ENCODE results near the gene SECISBP2. TPM values are rescaled to one million over a fixed set of nuclear protein-coding genes. Genes with fewer than 3 reads are reported as not detected.

The SECISBP2 gene
- total and polyA plus RNA-seq, 2 donors (not counting 1 experiment from before 2014, with no cell fraction given), result 56.6 to 124 TPM

DNA sequence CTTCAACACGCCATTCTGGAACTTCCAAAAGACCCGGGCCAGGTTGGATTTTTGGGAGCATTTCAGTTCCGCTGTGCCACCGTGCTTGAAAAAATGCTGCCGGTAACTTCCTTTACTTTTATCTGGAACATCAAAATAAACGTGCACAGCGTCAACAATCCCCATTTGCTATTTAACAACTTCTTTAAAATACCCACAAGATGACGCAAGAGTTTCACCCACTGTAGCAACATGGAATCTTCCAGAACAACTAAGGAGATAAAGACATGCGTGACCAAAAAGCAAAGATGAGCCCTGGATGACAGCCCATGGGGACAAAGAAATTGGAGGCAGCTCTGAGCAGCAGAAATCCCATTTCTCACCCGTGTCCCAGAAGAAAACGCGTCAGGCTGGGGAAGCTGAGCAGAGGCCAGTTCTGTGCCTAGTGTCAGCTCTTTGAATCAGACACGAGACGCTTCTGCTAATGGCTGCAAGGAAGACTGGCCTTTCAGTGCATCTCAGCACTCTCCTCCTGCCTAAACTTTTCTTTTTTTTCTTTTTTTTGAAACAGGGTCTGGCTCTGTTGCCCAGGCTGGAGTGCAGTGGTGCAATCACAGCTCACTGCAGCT lies 61.3 kb downstream of the SECISBP2 start:
- Histone ChIP-seq H3K9me3 (ENCODE audit: control extremely low read depth in 1 of 3, control insufficient read depth in 2 of 3, insufficient read depth in 1 of 3, low read length in 2 of 3) (no peaks in the 10 kb centered on the region), H4K20me1 (ENCODE audit: control insufficient read depth, insufficient read depth, low read length, poor library complexity, severe bottlenecking) (peaks cover 5% of the 10 kb centered on the region), H3K79me2 (ENCODE audit: control insufficient read depth, insufficient read depth, low read length) (no peaks in the 10 kb centered on the region), H3K9ac (ENCODE audit: low read length) (no peak overlapping the region), H3K27me3 (replicated peaks in 1 of 4; ENCODE audit: control extremely low read depth in 1 of 4, control insufficient read depth in 3 of 4, insufficient read depth in 4 of 4, low read length in 3 of 4) (no peaks in the 10 kb centered on the region), H3K4me2 (replicated peaks; ENCODE audit: low read depth, low read length, poor library complexity, severe bottlenecking) (no peak overlapping the region), H3K27ac (ENCODE audit: low read length in 2 of 2) (no peak overlapping the region), H3K4me3 (ENCODE audit: control extremely low read depth in 1 of 5, extremely low read depth in 1 of 5, insufficient read depth in 1 of 5, low read depth in 2 of 5, low read length in 4 of 5) (no peak overlapping the region), H3K4me1 (ENCODE audit: control insufficient read depth in 2 of 2, insufficient read depth in 2 of 2, low read length in 2 of 2) (peaks cover 11 to 36% of the 10 kb centered on the region in 2 donors), H2AFZ (ENCODE audit: insufficient read depth, low read depth, low read length, poor library complexity, severe bottlenecking) (no peak overlapping the region), H3K36me3 (replicated peaks in 1 of 2; ENCODE audit: control extremely low read depth in 1 of 2, control insufficient read depth in 1 of 2, extremely low read depth in 1 of 2, insufficient read depth in 2 of 2, low read length in 1 of 2) (peaks cover 0 to 71% of the 10 kb centered on the region in 2 experiments)
- Mint-ChIP-seq H3K9me3 (ENCODE audit: insufficient read depth) (no peaks in the 10 kb centered on the region), H3K4me1 (peaks cover 37% of the 10 kb centered on the region), H3K27me3 (no peaks in the 10 kb centered on the region), H3K4me3 (no peak overlapping the region), H3K27ac (peak overlapping the region; percentile 10)
- ChIA-PET CTCF (interaction anchor here (0.8 to 2.4 kb wide), 3 partner anchors 14 to 169 kb away, joined by 3 to 15 read pairs (median 3); no protein-coding TSS in a partner anchor), POLR2A (no interaction called here)
- TF ChIP-seq, protein P1, sequence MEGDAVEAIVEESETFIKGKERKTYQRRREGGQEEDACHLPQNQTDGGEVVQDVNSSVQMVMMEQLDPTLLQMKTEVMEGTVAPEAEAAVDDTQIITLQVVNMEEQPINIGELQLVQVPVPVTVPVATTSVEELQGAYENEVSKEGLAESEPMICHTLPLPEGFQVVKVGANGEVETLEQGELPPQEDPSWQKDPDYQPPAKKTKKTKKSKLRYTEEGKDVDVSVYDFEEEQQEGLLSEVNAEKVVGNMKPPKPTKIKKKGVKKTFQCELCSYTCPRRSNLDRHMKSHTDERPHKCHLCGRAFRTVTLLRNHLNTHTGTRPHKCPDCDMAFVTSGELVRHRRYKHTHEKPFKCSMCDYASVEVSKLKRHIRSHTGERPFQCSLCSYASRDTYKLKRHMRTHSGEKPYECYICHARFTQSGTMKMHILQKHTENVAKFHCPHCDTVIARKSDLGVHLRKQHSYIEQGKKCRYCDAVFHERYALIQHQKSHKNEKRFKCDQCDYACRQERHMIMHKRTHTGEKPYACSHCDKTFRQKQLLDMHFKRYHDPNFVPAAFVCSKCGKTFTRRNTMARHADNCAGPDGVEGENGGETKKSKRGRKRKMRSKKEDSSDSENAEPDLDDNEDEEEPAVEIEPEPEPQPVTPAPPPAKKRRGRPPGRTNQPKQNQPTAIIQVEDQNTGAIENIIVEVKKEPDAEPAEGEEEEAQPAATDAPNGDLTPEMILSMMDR (IDR thresholded peaks at IDR 0.05), result no peak
- no peak for TF ChIP-seq EZH2 (IDR thresholded peaks at IDR 0.05; ENCODE audit: borderline replicate concordance, insufficient read depth, low read depth, low read length, poor library complexity, severe bottlenecking)
- intact Hi-C loops (cut with micrococcal nuclease), result no loop called here
- WGBS (ENCODE audit: insufficient coverage), result 88% methylated on average over 12 of the region's 14 CpGs
- DNase-seq (no peak), ATAC-seq (ENCODE audit: low read depth) (no peak)
